Lower leg skin (tissue), 3 donors: ENCODE measurements around the gene NRG3.

Experiments used
- POLR2A ChIP-seq, 2 donors: fragments of 450-650 bp; IDR thresholded peaks; one replicate each; pipeline ENCODE4 v1.6.1; 2016 to 2017; ENCODE audit warnings: antibody characterized with exemption in 2 of 2, mild to moderate bottlenecking in 1 of 2, moderate library complexity in 1 of 2
- TF ChIP-seq, protein P1 (sequence below), 3 donors: fragments of 450-650 bp; IDR thresholded peaks; one replicate each; pipeline ENCODE4 v1.5.1; 2016; ENCODE audit warnings: antibody characterized with exemption in 3 of 3, mild to moderate bottlenecking in 3 of 3, moderate library complexity in 2 of 3

DNA sequence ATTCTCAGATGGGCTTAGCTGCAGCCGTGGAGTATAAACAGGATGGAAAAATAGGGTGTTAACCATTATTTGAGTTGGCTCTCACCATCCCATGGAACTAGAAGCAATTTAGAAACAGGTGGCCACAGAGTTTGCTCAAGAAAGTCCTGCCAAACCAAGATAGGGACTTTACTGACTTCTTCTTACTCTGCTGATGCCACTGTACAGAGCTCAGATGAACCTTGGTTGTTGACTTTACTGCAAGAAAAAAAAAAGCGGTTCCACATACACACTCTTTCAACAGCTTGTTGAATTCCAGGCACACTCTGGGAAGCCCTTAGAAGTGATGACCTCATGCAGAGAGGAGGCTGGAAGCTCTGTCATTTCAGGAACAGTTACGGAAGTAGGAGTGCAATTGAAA is 753.4 kb downstream of the NRG3 start:
- TF ChIP-seq, protein P1, sequence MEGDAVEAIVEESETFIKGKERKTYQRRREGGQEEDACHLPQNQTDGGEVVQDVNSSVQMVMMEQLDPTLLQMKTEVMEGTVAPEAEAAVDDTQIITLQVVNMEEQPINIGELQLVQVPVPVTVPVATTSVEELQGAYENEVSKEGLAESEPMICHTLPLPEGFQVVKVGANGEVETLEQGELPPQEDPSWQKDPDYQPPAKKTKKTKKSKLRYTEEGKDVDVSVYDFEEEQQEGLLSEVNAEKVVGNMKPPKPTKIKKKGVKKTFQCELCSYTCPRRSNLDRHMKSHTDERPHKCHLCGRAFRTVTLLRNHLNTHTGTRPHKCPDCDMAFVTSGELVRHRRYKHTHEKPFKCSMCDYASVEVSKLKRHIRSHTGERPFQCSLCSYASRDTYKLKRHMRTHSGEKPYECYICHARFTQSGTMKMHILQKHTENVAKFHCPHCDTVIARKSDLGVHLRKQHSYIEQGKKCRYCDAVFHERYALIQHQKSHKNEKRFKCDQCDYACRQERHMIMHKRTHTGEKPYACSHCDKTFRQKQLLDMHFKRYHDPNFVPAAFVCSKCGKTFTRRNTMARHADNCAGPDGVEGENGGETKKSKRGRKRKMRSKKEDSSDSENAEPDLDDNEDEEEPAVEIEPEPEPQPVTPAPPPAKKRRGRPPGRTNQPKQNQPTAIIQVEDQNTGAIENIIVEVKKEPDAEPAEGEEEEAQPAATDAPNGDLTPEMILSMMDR (IDR thresholded peaks at IDR 0.05): no peak
- TF ChIP-seq POLR2A (IDR thresholded peaks at IDR 0.05): no peak
